Left hindlimb (tissue), 1 donor: ENCODE measurements around the gene SCT.

Experiments
- DNase-seq: peaks from one replicate; pipeline ENCODE4 v3.0.0-alpha.2; 2018

SCT gene

GRCh38 chr11:620935-621814, 5.8 kb downstream of the SCT start:
- peak; percentile 29 for DNase-seq

- peak; percentile 22 for DNase-seq
Observed at GRCh38 chr11:620201-620600, 6.8 kb downstream of the SCT start.

- DNase-seq: peak; percentile 23
Observed at GRCh38 chr11:619628-620050, 7.3 kb downstream of the SCT start.

DNA sequence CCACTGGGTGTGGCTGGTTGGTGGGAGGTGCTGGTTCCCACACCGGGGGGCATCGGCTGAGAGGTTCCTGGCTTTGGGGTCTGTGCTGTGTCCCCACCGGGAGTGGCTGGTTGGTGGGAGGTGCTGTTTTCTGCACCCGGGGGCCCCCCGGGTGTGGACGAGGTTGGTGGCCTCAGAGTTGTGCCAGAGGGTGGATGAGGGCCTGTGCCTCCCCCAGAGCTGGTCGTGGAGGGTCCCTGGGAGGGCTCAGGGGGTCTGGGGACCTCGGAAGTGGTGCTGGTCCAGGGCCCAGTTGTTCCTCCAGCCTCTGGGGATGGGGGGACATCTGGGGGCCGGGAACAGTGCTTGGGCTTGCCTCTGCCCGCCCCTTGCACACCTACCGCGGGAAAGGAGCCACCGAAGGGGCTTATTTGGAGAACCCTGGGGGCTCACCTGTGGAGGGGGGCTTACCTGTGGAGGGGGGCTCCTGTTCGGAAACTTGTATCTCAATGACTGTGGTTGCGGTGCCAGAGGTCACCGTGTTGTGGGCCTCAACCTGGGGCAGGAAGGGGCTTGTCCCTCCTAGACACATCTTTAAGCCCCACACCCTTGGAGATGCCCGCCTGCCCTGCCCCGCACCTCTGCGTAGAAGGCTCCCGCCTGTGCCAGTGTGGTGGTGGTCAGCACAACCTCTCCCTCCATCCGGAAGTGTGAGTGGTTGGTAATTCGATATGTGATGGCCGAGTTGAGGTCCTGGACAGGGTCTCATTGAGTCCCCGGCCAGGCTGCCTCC, 7.9 kb downstream of the SCT start:
- DNase-seq: peak; percentile 36

- DNase-seq: peak; percentile 40
Observed at GRCh38 chr11:617912-618682, 8.9 kb downstream of the SCT start.

GRCh38 chr11:617199-617911, 9.6 kb downstream of the SCT start:
- no peak for DNase-seq

GRCh38 chr11:616320-617198, 10.4 kb downstream of the SCT start:
- no peak for DNase-seq

DNA sequence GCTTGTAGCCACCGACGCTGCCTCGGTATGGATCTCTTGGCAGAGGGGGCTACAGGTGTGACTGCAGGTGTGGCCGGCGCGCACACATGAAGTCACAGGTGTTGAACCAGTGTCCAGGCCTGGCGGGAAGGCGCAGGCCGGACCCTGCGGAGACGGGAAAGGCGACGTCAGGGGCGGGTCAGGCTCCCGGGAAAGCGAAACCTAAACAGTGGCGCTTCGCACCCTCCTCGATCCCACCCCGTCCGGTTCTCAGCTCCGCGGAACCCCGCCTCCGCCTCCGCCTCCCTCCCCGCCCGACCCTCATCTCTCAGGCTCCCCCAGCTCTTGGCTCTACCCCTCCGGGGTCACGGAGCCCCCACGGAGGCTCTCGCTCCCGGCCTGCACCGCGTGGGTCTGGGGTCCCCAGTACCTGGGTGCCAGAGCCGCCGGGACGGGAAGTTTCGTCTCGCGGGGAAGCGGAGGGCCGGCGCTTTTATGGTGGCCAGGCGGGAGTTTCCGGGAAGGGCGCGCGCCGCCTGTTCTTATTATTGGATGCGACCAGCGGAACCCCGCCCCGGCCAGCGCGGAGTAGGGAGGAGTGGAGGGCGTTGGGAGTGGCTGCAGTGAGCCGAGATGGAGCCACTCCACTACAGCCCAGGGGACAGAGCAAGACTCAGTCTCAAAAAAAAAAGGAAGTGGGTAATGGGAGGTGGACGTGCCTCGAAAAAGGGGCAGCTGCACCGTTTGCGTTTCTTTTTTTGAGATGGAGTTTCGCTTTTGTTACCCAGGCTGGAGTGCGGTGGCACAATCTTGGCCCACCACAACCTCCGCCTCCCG, 11.3 kb downstream of the SCT start, which contains the start of gene IRF7:
Gene IRF7, minus strand, starts transcription at position 447 of the 816 bp plus-strand sequence. CDS start 586 bp downstream, outside the sequence.
- peak; percentile 96 for DNase-seq

GRCh38 chr11:614623-615503, 12.1 kb downstream of the SCT start:
- DNase-seq: no peak

GRCh38 chr11:614021-614622, 12.9 kb downstream of the SCT start:
- DNase-seq: no peak

DNA sequence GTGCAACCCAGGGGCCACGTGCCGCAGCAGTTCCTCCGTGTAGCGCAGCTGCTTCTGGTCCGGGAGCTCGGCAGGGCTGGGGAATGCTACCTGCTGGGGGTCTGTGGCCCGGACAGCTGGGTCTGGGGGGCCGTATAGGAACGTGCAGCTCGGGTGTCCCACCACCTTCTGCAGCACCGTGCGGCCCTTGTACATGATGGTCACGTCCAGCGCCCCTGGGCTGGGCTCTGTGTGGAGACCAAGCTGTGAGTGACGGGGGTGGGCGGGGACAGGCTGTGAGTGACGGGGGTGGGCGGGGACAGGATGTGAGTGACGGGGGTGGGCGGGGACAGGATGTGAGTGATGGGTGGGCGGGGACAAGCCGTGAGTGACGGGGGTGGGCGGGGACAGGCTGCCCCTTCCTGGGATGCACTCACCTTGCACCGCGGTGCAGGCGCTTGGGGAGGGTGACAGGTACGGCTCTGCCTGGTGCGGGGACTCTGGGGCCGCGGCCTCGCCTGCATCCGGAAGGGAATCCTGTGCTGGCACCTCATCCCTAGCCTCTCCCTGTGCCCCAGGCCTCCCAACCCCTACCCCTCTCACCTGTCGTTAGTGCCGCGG, 13.5 kb downstream of the SCT start:
- peak; percentile 73 for DNase-seq

GRCh38 chr11:612961-613300, 14.1 kb downstream of the SCT start:
- no peak for DNase-seq

DNA sequence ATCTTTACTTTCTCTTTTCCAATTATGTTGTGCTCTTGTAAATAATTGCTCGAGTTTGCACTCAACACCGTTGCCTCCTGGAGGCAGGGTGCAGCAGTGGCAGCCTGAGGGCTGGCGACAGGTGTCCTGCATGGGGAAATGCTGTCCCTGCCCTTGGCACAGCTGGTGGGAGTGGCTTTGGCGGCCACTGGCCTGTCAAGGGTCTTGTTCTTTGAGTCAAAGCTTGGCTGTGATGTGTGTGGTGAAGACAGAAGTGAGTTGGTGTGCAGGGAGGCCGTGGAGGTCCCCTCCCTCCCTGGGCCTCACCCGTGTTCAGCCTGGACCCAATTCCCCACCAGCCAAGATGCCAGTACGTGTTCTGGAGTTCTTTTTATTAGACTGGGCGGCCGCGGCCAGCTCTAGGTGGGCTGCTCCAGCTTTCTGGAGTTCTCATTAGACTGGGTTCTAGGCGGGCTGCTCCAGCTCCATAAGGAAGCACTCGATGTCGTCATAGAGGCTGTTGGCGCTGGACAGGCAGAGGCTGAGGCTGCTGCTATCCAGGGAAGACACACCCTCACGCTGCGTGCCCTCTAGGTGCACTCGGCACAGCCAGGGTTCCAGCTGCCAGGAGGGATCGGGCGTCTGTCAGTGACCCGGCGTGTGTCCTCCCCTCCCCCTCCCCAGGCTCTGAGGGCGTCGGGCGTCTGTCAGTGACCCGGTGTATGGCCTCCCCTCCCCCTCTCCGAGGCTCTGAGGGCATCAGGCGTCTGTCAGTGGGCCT, 14.6 kb downstream of the SCT start:
- DNase-seq: peak; percentile 68

GRCh38 chr11:611001-611996, 15.7 kb downstream of the SCT start:
- DNase-seq: no peak

DNA sequence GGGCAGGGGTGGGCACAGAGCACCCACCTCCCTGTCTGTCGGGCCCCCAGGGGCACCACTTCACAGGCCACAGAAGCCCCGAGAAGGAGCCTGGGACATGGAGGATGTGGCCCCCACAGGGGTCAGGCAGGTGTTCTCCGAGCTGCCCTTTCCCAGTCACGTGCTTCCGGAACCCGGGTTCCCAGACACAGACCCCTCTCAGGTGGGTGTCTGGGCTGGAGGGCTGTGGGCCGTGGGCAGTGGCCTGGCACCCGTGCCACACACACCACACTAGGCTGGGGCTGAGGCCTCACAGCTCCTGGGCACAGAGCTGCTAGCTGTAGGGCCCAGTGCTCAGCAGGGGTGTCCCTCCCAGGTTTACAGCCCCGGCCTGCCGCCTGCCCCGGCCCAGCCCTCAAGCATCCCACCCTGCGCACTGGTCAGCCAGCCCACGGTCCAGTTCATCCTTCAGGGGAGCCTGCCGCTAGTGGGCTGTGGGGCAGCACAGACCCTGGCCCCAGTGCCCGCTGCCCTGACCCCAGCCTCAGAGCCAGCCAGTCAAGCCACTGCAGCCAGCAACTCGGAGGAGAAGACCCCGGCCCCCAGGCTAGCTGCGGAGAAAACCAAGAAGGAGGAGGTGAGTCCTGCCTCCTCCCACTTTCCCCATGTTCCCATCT, 16.7 kb downstream of the SCT start:
- no peak for DNase-seq

DNA sequence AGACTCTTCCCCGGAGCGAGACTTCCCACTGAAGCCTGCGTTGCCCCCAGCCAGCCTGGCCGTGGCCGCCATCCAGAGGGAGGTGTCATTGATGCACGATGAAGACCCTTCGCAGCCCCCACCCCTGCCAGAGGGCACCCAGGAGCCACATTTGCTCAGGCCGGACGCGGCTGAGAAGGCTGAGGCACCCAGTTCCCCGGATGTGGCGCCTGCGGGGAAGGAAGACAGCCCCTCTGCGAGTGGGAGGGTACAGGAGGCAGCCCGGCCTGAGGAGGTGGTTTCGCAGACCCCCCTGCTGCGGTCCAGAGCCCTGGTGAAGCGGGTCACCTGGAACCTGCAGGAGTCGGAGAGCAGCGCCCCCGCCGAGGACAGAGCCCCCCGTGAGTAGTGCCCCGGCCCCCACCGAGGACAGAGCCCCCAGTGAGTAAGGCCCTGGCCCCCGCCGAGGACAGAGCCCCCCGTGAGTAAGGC, 17.6 kb downstream of the SCT start:
- DNase-seq: no peak
